H1 (cell line): ENCODE data around the gene ERLIN1. TPM values are rescaled to one million over a fixed set of nuclear protein-coding genes. Genes with fewer than 3 reads are reported as not detected.

Source experiments
- CTCF ChIA-PET: fragments of 300-600 bp; sonication (Branson Sonifier 250); formaldehyde crosslinking; loops from one replicate; lab custom pipeline; 2021; ENCODE audit not compliant: partially characterized antibody; lab: Charles Lee
- POLR2A ChIA-PET: fragments of 300-600 bp; sonication (Branson Sonifier 250); formaldehyde crosslinking; loops from one replicate; lab custom pipeline; 2021; ENCODE audit warnings: inconsistent platforms; ENCODE audit not compliant: partially characterized antibody; lab: Charles Lee
- DNase-seq, 2 experiments: peaks; one replicate each; pipeline versions ENCODE4 v3.0.0 to v3.0.0-alpha.2; 2010 to 2022; ENCODE audit warnings: low spot score in 2 of 2, low read depth in 1 of 2, mixed read lengths in 1 of 2
- FAIRE-seq: peaks from 2 replicates; lab custom pipeline; 2011; peaks lifted over from hg19 to GRCh38; lab: Jason Lieb, UNC
- H2AFZ ChIP-seq: 2 replicates; pipeline ENCODE4 v1.8.1; 2012; ENCODE audit warnings: low read length, inconsistent platforms
- H2AK5ac ChIP-seq: 2 replicates; pipeline ENCODE4 v1.6.1; 2013; ENCODE audit warnings: low read depth, low read length
- H2BK120ac ChIP-seq: replicated peaks from 2 replicates; pipeline ENCODE3; 2013; ENCODE audit warnings: low read depth, low read length, inconsistent platforms
- H2BK12ac ChIP-seq: 2 replicates; pipeline ENCODE4 v1.6.1; 2013; ENCODE audit warnings: low read depth, low read length
- H2BK15ac ChIP-seq: 2 replicates; pipeline ENCODE4 v1.6.1; 2013; ENCODE audit warnings: low read length
- H2BK20ac ChIP-seq: 2 replicates; pipeline ENCODE4 v1.6.1; 2013; ENCODE audit warnings: low read length
- H2BK5ac ChIP-seq: 2 replicates; pipeline ENCODE4 v1.6.1; 2013; ENCODE audit warnings: low read depth, low read length
- H3K14ac ChIP-seq: 2 replicates; pipeline ENCODE4 v1.6.1; 2013; ENCODE audit warnings: inconsistent platforms; ENCODE audit not compliant: insufficient read length
- H3K18ac ChIP-seq: 2 replicates; pipeline ENCODE4 v1.6.1; 2013; ENCODE audit warnings: low read length; ENCODE audit errors: extremely low read depth
- H3K23ac ChIP-seq: 2 replicates; pipeline ENCODE4 v1.6.1; 2013; ENCODE audit warnings: inconsistent platforms; ENCODE audit not compliant: insufficient read length
- H3K23me2 ChIP-seq: 2 replicates; pipeline ENCODE4 v1.6.1; 2013; ENCODE audit warnings: low read depth, low read length
- H3K27ac ChIP-seq: 2 replicates; pipeline ENCODE4 v1.6.1; 2011; ENCODE audit warnings: low read depth, low read length, inconsistent platforms
- H3K27me3 ChIP-seq, 4 experiments: replicated peaks in 1 of 4; 1 replicate in 1 of 4; 2 replicates in 3 of 4; pipeline versions ENCODE4 v1.6.1 to v1.8.1; 2011 to 2013; ENCODE audit warnings: low read length in 3 of 4, mild to moderate bottlenecking in 3 of 4, inconsistent platforms in 2 of 4, mixed read lengths in 2 of 4, moderate library complexity in 1 of 4; ENCODE audit not compliant: control insufficient read depth in 3 of 4, insufficient read depth in 3 of 4; ENCODE audit errors: extremely low read depth in 1 of 4
- H3K36me3 ChIP-seq, 4 experiments: 2 replicates each; pipeline versions ENCODE4 v1.6.1 to v1.8.1; 2011 to 2013; ENCODE audit warnings: mild to moderate bottlenecking in 4 of 4, low read length in 3 of 4, moderate library complexity in 2 of 4, control low read depth in 1 of 4, inconsistent platforms in 1 of 4; ENCODE audit not compliant: insufficient read depth in 4 of 4, control insufficient read depth in 2 of 4
- H3K4ac ChIP-seq: replicated peaks from 2 replicates; pipeline ENCODE3; 2013; ENCODE audit warnings: low read length, low read depth, mixed read lengths, inconsistent platforms; ENCODE audit not compliant: insufficient read length
- H3K4me1 ChIP-seq, 4 experiments: replicated peaks in 1 of 4; 1 replicate in 1 of 4; 2 replicates in 3 of 4; pipeline versions ENCODE4 v1.6.1 to v1.8.1; 2011 to 2013; ENCODE audit warnings: low read length in 3 of 4, inconsistent platforms in 2 of 4, mixed read lengths in 1 of 4; ENCODE audit not compliant: insufficient read depth in 4 of 4, control insufficient read depth in 3 of 4
- H3K4me2 ChIP-seq, 2 experiments: 2 replicates each; pipeline versions ENCODE4 v1.6.1 to v1.8.1; 2011 to 2013; ENCODE audit warnings: low read depth in 2 of 2, low read length in 2 of 2, control low read depth in 1 of 2, inconsistent platforms in 1 of 2, mild to moderate bottlenecking in 1 of 2; ENCODE audit not compliant: insufficient read depth in 1 of 2
- H3K4me3 ChIP-seq, 4 experiments: fragments of 200-600, 300-600 bp in 1 of 4; sonication (generic), shearing (Covaris generic), sonication (Bioruptor Twin) in 1 of 4; 2 replicates each; pipeline versions ENCODE4 v1.5.1 to v1.8.1; 2011 to 2016; ENCODE audit warnings: low read length in 4 of 4, low read depth in 3 of 4, control low read depth in 2 of 4, inconsistent platforms in 2 of 4, mild to moderate bottlenecking in 2 of 4, mixed read lengths in 1 of 4, moderate library complexity in 1 of 4; ENCODE audit not compliant: insufficient read depth in 2 of 4; ENCODE audit errors: extremely low read depth in 1 of 4
- H3K56ac ChIP-seq: replicated peaks from 2 replicates; pipeline ENCODE3; 2013; ENCODE audit warnings: low read depth, mild to moderate bottlenecking, mixed read lengths, low read length, inconsistent platforms; ENCODE audit not compliant: insufficient read length
- H3K79me1 ChIP-seq: 2 replicates; pipeline ENCODE4 v1.6.1; 2013; ENCODE audit warnings: low read depth, low read length, control low read depth
- H3K79me2 ChIP-seq, 2 experiments: 2 replicates each; pipeline versions ENCODE4 v1.6.1 to v1.8.1; 2012 to 2013; ENCODE audit warnings: low read length in 2 of 2, mild to moderate bottlenecking in 2 of 2, inconsistent platforms in 1 of 2; ENCODE audit not compliant: insufficient read depth in 2 of 2, control insufficient read depth in 1 of 2
- H3K9ac ChIP-seq, 4 experiments: replicated peaks in 1 of 4; 1 replicate in 1 of 4; 2 replicates in 3 of 4; pipeline versions ENCODE4 v1.6.1 to v1.8.1; 2011 to 2013; ENCODE audit warnings: low read depth in 3 of 4, low read length in 3 of 4, control low read depth in 2 of 4, mild to moderate bottlenecking in 2 of 4, moderate library complexity in 2 of 4, inconsistent platforms in 1 of 4; ENCODE audit errors: extremely low read depth in 1 of 4
- H3K9me3 ChIP-seq, 2 experiments: 2 replicates each; pipeline versions ENCODE4 v1.6.1 to v1.8.1; 2012 to 2013; ENCODE audit warnings: mild to moderate bottlenecking in 2 of 2, moderate library complexity in 2 of 2, control low read depth in 1 of 2, inconsistent platforms in 1 of 2, low read depth in 1 of 2, low read length in 1 of 2, mixed read lengths in 1 of 2; ENCODE audit not compliant: insufficient read depth in 2 of 2
- H4K20me1 ChIP-seq, 2 experiments: replicated peaks in 1 of 2; 2 replicates each; pipeline versions ENCODE3 to v1.8.1; 2011 to 2013; ENCODE audit warnings: inconsistent platforms in 2 of 2, low read length in 2 of 2, mild to moderate bottlenecking in 1 of 2; ENCODE audit not compliant: insufficient read depth in 2 of 2, control insufficient read depth in 1 of 2
- H4K5ac ChIP-seq: 2 replicates; pipeline ENCODE4 v1.6.1; 2013; ENCODE audit warnings: low read length, low read depth, mixed read lengths, inconsistent platforms; ENCODE audit not compliant: insufficient read length
- H4K8ac ChIP-seq: 2 replicates; pipeline ENCODE4 v1.8.0; 2013; ENCODE audit warnings: mild to moderate bottlenecking, moderate library complexity, low read length, inconsistent platforms; ENCODE audit not compliant: insufficient read depth; ENCODE audit errors: extremely low read depth
- H4K91ac ChIP-seq: replicated peaks from 2 replicates; pipeline ENCODE3; 2013; ENCODE audit warnings: low read length, mixed read lengths, inconsistent platforms; ENCODE audit not compliant: insufficient read length
- CEBPB ChIP-seq: IDR thresholded peaks from 2 replicates; pipeline ENCODE4 v1.6.1; 2012; ENCODE audit warnings: low read depth, low read length
- POLR2A ChIP-seq, 2 experiments: IDR thresholded peaks; 1 replicate in 1 of 2; 2 replicates in 1 of 2; pipeline ENCODE4 v1.6.1; 2011; ENCODE audit warnings: low read depth in 2 of 2, low read length in 2 of 2, mild to moderate bottlenecking in 2 of 2; ENCODE audit errors: control extremely low read depth in 1 of 2
- POLR2AphosphoS5 ChIP-seq: IDR thresholded peaks from 2 replicates; pipeline ENCODE4 v1.6.1; 2011; ENCODE audit warnings: low read depth, low read length
- TBP ChIP-seq: IDR thresholded peaks from 2 replicates; pipeline ENCODE4 v1.6.1; 2011; ENCODE audit warnings: low read depth, low read length, improper control_type of control experiment
- WGBS, 2 experiments: shearing (Covaris generic) in 1 of 2; methylation state at CpG; one replicate each; pipeline versions ENCODE4 v1.1.6 to v1.1.7; 2013 to 2015; ENCODE audit warnings: low lambda C conversion rate in 2 of 2, mixed read lengths in 2 of 2, inconsistent platforms in 1 of 2, low coverage in 1 of 2, missing lambda C conversion rate in 1 of 2; ENCODE audit not compliant: insufficient replicate concordance in 2 of 2, insufficient coverage in 1 of 2, insufficient read length in 1 of 2; ENCODE audit errors: extremely low coverage in 1 of 2, missing lambda C conversion rate in 1 of 2; 5-methylcytosine and 5-hydroxymethylcytosine counted together
- polyA plus RNA-seq, 7 experiments: library from polyadenylated mRNA; depleted of rRNA in 3 of 7; stranded (reverse) in 5 of 7; unstranded in 2 of 7; fragments of >200 nt in 5 of 7; fragments of 200-250 nt in 2 of 7; gene quantifications; 1 replicate in 5 of 7; 2 replicates in 1 of 7; 4 replicates in 1 of 7; pipeline versions ENCODE4 v1.2.1 to v1.2.3, GENCODE V29; 2011 to 2013; ENCODE audit warnings: missing spikeins in 2 of 7, mixed read lengths in 2 of 7
- total RNA-seq: library from RNA; stranded (reverse); fragmentation: NEBNext Ultra II Directional; extraction: Animal tissue kit (Norgen Biotek cat#: 25700); gene quantifications from 2 replicates; pipeline ENCODE4 v1.2.1, GENCODE V29; 2021

ERLIN1 gene
- total and polyA plus RNA-seq, 2 of the 8 experiments (the other 6 are each of a cell fraction or from before 2014, with no cell fraction given): 16.5 to 32.0 TPM

DNA sequence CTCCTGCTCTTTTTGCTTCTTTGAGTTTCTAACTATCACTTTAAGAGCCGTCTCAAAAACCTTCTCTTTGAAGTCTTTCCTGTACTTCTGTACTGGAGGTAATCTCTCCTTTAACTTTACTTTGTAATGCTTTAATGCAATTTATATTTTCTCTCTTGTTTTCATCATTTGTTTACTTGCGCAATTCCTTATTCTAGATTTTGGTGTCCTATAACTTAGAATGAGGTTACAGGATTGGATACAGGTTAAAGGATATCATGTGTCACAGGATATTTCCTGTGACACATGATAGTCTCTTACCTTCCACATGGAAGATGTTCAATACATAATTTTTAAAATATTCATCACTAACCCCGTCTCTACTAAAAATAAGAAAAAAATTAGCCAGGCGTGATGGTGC is 61.7 kb downstream of the ERLIN1 start:
- FAIRE-seq (no peak), DNase-seq (no peak)
- POLR2A ChIA-PET: no interaction called here
- Histone ChIP-seq H3K4me3 (no peak overlapping the region), H3K23ac (no peak overlapping the region), H3K9me3 (no peaks in the 10 kb centered on the region), H2BK12ac (no peak overlapping the region), H3K56ac (no peak overlapping the region), H3K9ac (no peak overlapping the region), H3K18ac (no peak overlapping the region), H4K8ac (no peak overlapping the region), H2BK120ac (no peak overlapping the region), H4K91ac (no peak overlapping the region), H3K4me1 (no peaks in the 10 kb centered on the region), H3K14ac (no peak overlapping the region), H2BK5ac (no peak overlapping the region), H2AK5ac (no peak overlapping the region), H3K23me2 (no peaks in the 10 kb centered on the region), H3K79me2 (no peaks in the 10 kb centered on the region), H2AFZ (no peak overlapping the region), H2BK15ac (no peak overlapping the region), H4K5ac (no peak overlapping the region), H3K4me2 (no peak overlapping the region), H3K27ac (no peak overlapping the region), H2BK20ac (no peak overlapping the region), H3K36me3 (no peaks in the 10 kb centered on the region), H3K4ac (no peak overlapping the region), H4K20me1 (no peaks in the 10 kb centered on the region), H3K79me1 (no peaks in the 10 kb centered on the region), H3K27me3 (no peaks in the 10 kb centered on the region)
- CTCF ChIA-PET: interaction anchor here (0.6 to 0.9 kb wide), 3 partner anchors 96 to 265 kb away, joined by 3 to 5 read pairs (median 4); no protein-coding TSS in a partner anchor
- no peak for TF ChIP-seq POLR2A (IDR thresholded peaks at IDR 0.05; ENCODE audit: control extremely low read depth in 1 of 2, low read depth in 2 of 2, low read length in 2 of 2)
- peak; percentile 37; the same call in 1 of the 2 replicates for TF ChIP-seq CEBPB
- TF ChIP-seq TBP: no peak
- TF ChIP-seq POLR2AphosphoS5: no peak
- 90% methylated on average over 4 of the region's 4 CpGs; no CpG with 5 or more reads in 1 of the 2 experiments for WGBS, 2 experiments
